HepG2 (cell line): ENCODE results near the gene DHX30. TPM values are rescaled to one million over a fixed set of nuclear protein-coding genes. Genes with fewer than 3 reads are reported as not detected.
A peak's percentile ranks its signal among the peaks of the same experiment; 100 is the strongest.

ENCODE experiments used
- BRF2 ChIP-seq: sonication (generic); formaldehyde crosslinking; IDR thresholded peaks from 2 replicates; pipeline ENCODE4 v1.8.1; 2022; ENCODE audit warnings: mild to moderate bottlenecking, missing genetic modification reagents
- GTF2F1 ChIP-seq: fragments of 150-350 bp; IDR thresholded peaks from 2 replicates; pipeline ENCODE4 v1.6.1; 2014; ENCODE audit warnings: low read length
- HMG20B ChIP-seq: conservative IDR thresholded peaks from 2 replicates; pipeline ENCODE4 v1.6.1; 2016; ENCODE audit warnings: missing genetic modification reagents, missing compliant biosample characterization
- KMT2A ChIP-seq: sonication (generic); formaldehyde crosslinking; IDR thresholded peaks from 2 replicates; pipeline ENCODE4 v1.4.0; 2020; ENCODE audit warnings: missing genetic modification reagents
- MLXIP ChIP-seq: sonication (generic); formaldehyde crosslinking; IDR thresholded peaks from 2 replicates; pipeline ENCODE4 v1.9.0; 2021; ENCODE audit warnings: missing genetic modification reagents, borderline replicate concordance
- MTA1 ChIP-seq: sonication (generic); formaldehyde crosslinking; IDR thresholded peaks from 2 replicates; pipeline ENCODE4 v1.4.0; 2020; ENCODE audit warnings: missing genetic modification reagents, mild to moderate bottlenecking, borderline replicate concordance
- MXD4 ChIP-seq: IDR thresholded peaks from 2 replicates; pipeline ENCODE4 v1.6.1; 2016; ENCODE audit warnings: mild to moderate bottlenecking, missing biosample characterization, missing genetic modification reagents
- NFKBIZ ChIP-seq: IDR thresholded peaks from 2 replicates; pipeline ENCODE4 v1.6.1; 2018; ENCODE audit warnings: missing genetic modification reagents, missing compliant biosample characterization
- NONO ChIP-seq, 2 experiments: fragments of 450-650 bp in 1 of 2; sonication (generic) in 1 of 2; formaldehyde crosslinking in 1 of 2; IDR thresholded peaks in 1 of 2; conservative IDR thresholded peaks in 1 of 2; 2 replicates each; pipeline versions ENCODE4 v1.6.1 to v1.8.0; 2017 to 2022; ENCODE audit warnings: mild to moderate bottlenecking in 1 of 2, missing genetic modification reagents in 1 of 2, moderate library complexity in 1 of 2
- PHF21A ChIP-seq: sonication (generic); formaldehyde crosslinking; IDR thresholded peaks from 2 replicates; pipeline ENCODE4 v1.5.0; 2020; ENCODE audit warnings: mild to moderate bottlenecking, missing genetic modification reagents
- PLSCR1 ChIP-seq: sonication (generic); formaldehyde crosslinking; IDR thresholded peaks from 2 replicates; pipeline ENCODE4 v1.5.0; 2020; ENCODE audit warnings: missing genetic modification reagents, mild to moderate bottlenecking, borderline replicate concordance
- POLR2A ChIP-seq, 2 experiments: IDR thresholded peaks; 2 replicates each; pipeline ENCODE4 v1.6.1; 2011; ENCODE audit warnings: low read depth in 2 of 2, low read length in 2 of 2, mild to moderate bottlenecking in 1 of 2, moderate library complexity in 1 of 2; ENCODE audit not compliant: insufficient read depth in 1 of 2
- THAP11 ChIP-seq: IDR thresholded peaks from 2 replicates; pipeline ENCODE4 v1.6.1; 2016; ENCODE audit warnings: missing biosample characterization, missing genetic modification reagents
- TIGD3 ChIP-seq: sonication (generic); formaldehyde crosslinking; IDR thresholded peaks from 2 replicates; pipeline ENCODE4 v1.5.1; 2020; ENCODE audit warnings: mild to moderate bottlenecking, missing genetic modification reagents, borderline replicate concordance
- TSC22D2 ChIP-seq: sonication (generic); formaldehyde crosslinking; IDR thresholded peaks from 2 replicates; pipeline ENCODE4 v1.5.1; 2020; ENCODE audit warnings: missing genetic modification reagents, mild to moderate bottlenecking, borderline replicate concordance
- ZNF121 ChIP-seq: sonication (generic); formaldehyde crosslinking; IDR thresholded peaks from 2 replicates; pipeline ENCODE4 v1.5.0; 2020; ENCODE audit warnings: mild to moderate bottlenecking, missing genetic modification reagents
- ZNF513 ChIP-seq: sonication (generic); formaldehyde crosslinking; conservative IDR thresholded peaks from 2 replicates; pipeline ENCODE4 v1.5.0; 2020; ENCODE audit warnings: missing genetic modification reagents
- ZNF691 ChIP-seq: sonication (generic); formaldehyde crosslinking; IDR thresholded peaks from 2 replicates; pipeline ENCODE4 v1.4.0; 2020; ENCODE audit warnings: missing genetic modification reagents, low read depth, mild to moderate bottlenecking, borderline replicate concordance
- ZNF737 ChIP-seq: sonication (generic); formaldehyde crosslinking; IDR thresholded peaks from 2 replicates; pipeline ENCODE4 v1.5.0; 2020; ENCODE audit warnings: missing genetic modification reagents, mild to moderate bottlenecking, borderline replicate concordance
- ZNF816 ChIP-seq: sonication (generic); formaldehyde crosslinking; IDR thresholded peaks from 2 replicates; pipeline ENCODE4 v1.8.0; 2022; ENCODE audit warnings: missing genetic modification reagents, mild to moderate bottlenecking, borderline replicate concordance
- polyA plus RNA-seq, 8 experiments: library from polyadenylated mRNA; depleted of rRNA in 3 of 8; stranded (reverse) in 7 of 8; unstranded in 1 of 8; fragments of >200 nt; fragmentation: Illumina TruSeq in 4 of 8; extraction: Trizol in 4 of 8; gene quantifications; 2 replicates each; pipeline versions ENCODE4 v1.2.1 to v1.2.3, GENCODE V29; 2011 to 2016; ENCODE audit warnings: low read depth in 4 of 8, missing spikeins in 1 of 8, mixed read lengths in 1 of 8; ENCODE audit not compliant: insufficient read depth in 1 of 8
- total RNA-seq, 5 experiments: library from RNA; depleted of rRNA; stranded (reverse); fragments of >200 nt; fragmentation: Illumina TruSeq; extraction: Trizol; gene quantifications; 2 replicates each; pipeline ENCODE4 v1.2.3, GENCODE V29; 2016; ENCODE audit warnings: low read depth in 1 of 5

The DHX30 gene
- total and polyA plus RNA-seq, 2 of the 13 experiments (the other 11 are each of a cell fraction or from before 2014, with no cell fraction given): 30.6 to 59.4 TPM

- TF ChIP-seq KMT2A (CRISPR knock-in tag): 0 out of 2 replicates have a peak, but pooled peaks have one; percentile 29
- TF ChIP-seq MXD4 (CRISPR knock-in tag): peak; percentile 59; the same call in 1 of the 2 replicates
- no peak for TF ChIP-seq NFKBIZ (CRISPR knock-in tag)
- peak; percentile 20; the same call in 1 of the 2 replicates for TF ChIP-seq PHF21A (CRISPR knock-in tag)
- TF ChIP-seq BRF2: no peak
- TF ChIP-seq POLR2A (IDR thresholded peaks at IDR 0.05; ENCODE audit: insufficient read depth in 1 of 2, low read depth in 2 of 2, low read length in 2 of 2): peak; percentile 39 to 64; a peak in 2 of 4 replicates
- TF ChIP-seq TIGD3 (CRISPR knock-in tag): no peak
- no peak for TF ChIP-seq HMG20B (CRISPR knock-in tag)
- TF ChIP-seq GTF2F1: no peak
- TF ChIP-seq ZNF737 (CRISPR knock-in tag): no peak
- no peak for TF ChIP-seq TSC22D2 (CRISPR knock-in tag)
- TF ChIP-seq ZNF816 (CRISPR knock-in tag): no peak
- TF ChIP-seq ZNF513: no peak
- 0 out of 2 replicates have a peak, but pooled peaks have one; percentile 41 for TF ChIP-seq ZNF691 (CRISPR knock-in tag)
- TF ChIP-seq NONO (IDR thresholded peaks at IDR 0.05): no peak
- peak; percentile 74; the same call in 1 of the 2 replicates for TF ChIP-seq NONO (CRISPR knock-in tag; conservative IDR thresholded peaks at IDR 0.05)
- no peak for TF ChIP-seq MTA1 (CRISPR knock-in tag)
- no peak for TF ChIP-seq PLSCR1
- TF ChIP-seq MLXIP (CRISPR knock-in tag): no peak
- no peak for TF ChIP-seq ZNF121 (CRISPR knock-in tag)
- TF ChIP-seq THAP11: peak; percentile 98
Measured at GRCh38 chr3:47802734-47803479, at the start of gene DHX30 (continued).
